GM23338 (cell line): Measurements from ENCODE around the gene CFAP74. TPM values are rescaled to one million over a fixed set of nuclear protein-coding genes. Genes with fewer than 3 reads are reported as not detected.

Experiments
- ATAC-seq: fragments of 200-7000 bp; cut with Tn5 transposase; 3 replicates; pipeline ENCODE4 v1.9.1; 2020
- DNase-seq: peaks from one replicate; pipeline ENCODE4 v3.0.0-alpha.2; 2015; ENCODE audit warnings: low spot score
- H2AFZ ChIP-seq: fragments of 200-600 bp; sonication (generic); 2 replicates; pipeline ENCODE4 v1.8.0; 2016; ENCODE audit warnings: antibody characterized with exemption, mild to moderate bottlenecking, moderate library complexity
- H3F3A ChIP-seq: fragments of 200-600 bp; sonication (generic); replicated peaks from 2 replicates; pipeline ENCODE4 v1.8.0; 2017; ENCODE audit warnings: antibody characterized with exemption, mixed run types, low read depth
- H3K27ac ChIP-seq: fragments of 200-600 bp; sonication (generic); 2 replicates; pipeline ENCODE4 v1.6.1; 2016; ENCODE audit warnings: low read depth
- H3K27me3 ChIP-seq: fragments of 200-600 bp; sonication (generic); 2 replicates; pipeline ENCODE4 v1.8.0; 2016; ENCODE audit warnings: mild to moderate bottlenecking, mixed run types, moderate library complexity; ENCODE audit not compliant: insufficient read depth
- H3K36me3 ChIP-seq: fragments of 200-600 bp; sonication (generic); 2 replicates; pipeline ENCODE4 v1.8.0; 2016; ENCODE audit warnings: mild to moderate bottlenecking; ENCODE audit not compliant: insufficient read depth
- H3K4me1 ChIP-seq: fragments of 200-600 bp; sonication (generic); 2 replicates; pipeline ENCODE4 v1.8.0; 2016; ENCODE audit warnings: mild to moderate bottlenecking, moderate library complexity; ENCODE audit not compliant: insufficient read depth
- H3K4me2 ChIP-seq: fragments of 200-600 bp; sonication (generic); 2 replicates; pipeline ENCODE4 v1.7.1; 2017; ENCODE audit warnings: mixed run types
- H3K4me3 ChIP-seq: fragments of 200-600 bp; sonication (generic); 2 replicates; pipeline ENCODE4 v1.6.1; 2016; ENCODE audit warnings: mixed run types
- H3K79me2 ChIP-seq: fragments of 200-600 bp; sonication (generic); replicated peaks from 2 replicates; pipeline ENCODE4 v1.8.0; 2017; ENCODE audit warnings: mild to moderate bottlenecking; ENCODE audit not compliant: insufficient read depth
- H3K9me2 ChIP-seq: fragments of 200-600 bp; sonication (generic); 2 replicates; pipeline ENCODE4 v1.8.0; 2017; ENCODE audit not compliant: insufficient read depth
- H4K20me1 ChIP-seq: fragments of 200-600 bp; sonication (generic); replicated peaks from 2 replicates; pipeline ENCODE4 v1.8.0; 2017; ENCODE audit warnings: mild to moderate bottlenecking; ENCODE audit not compliant: insufficient read depth
- H3K27ac Mint-ChIP-seq: 2 replicates; pipeline ENCODE4 v1.8.0; 2020; ENCODE audit warnings: inconsistent platforms, mild to moderate bottlenecking, moderate library complexity, mixed read lengths
- H3K27me3 Mint-ChIP-seq: 3 replicates; pipeline ENCODE4 v1.8.0; 2022; ENCODE audit warnings: low read depth, mild to moderate bottlenecking, moderate library complexity, mixed read lengths, inconsistent platforms; ENCODE audit not compliant: insufficient read depth, poor library complexity
- H3K36me3 Mint-ChIP-seq: 3 replicates; pipeline ENCODE4 v1.8.0; 2021; ENCODE audit warnings: low read depth, mild to moderate bottlenecking, inconsistent platforms, moderate library complexity, mixed read lengths
- H3K4me1 Mint-ChIP-seq: 3 replicates; pipeline ENCODE4 v1.8.0; 2020; ENCODE audit warnings: mild to moderate bottlenecking, inconsistent platforms, mixed read lengths
- H3K4me3 Mint-ChIP-seq: 3 replicates; pipeline ENCODE4 v1.8.0; 2021; ENCODE audit warnings: moderate library complexity, mild to moderate bottlenecking, inconsistent platforms, mixed read lengths
- H3K9me3 Mint-ChIP-seq: 3 replicates; pipeline ENCODE4 v1.8.0; 2020; ENCODE audit warnings: moderate library complexity, mild to moderate bottlenecking, inconsistent platforms, mixed read lengths
- EZH2 ChIP-seq: fragments of 200-600 bp; sonication (generic); IDR thresholded peaks from one replicate; pipeline ENCODE4 v1.8.0; 2017; ENCODE audit warnings: antibody characterized with exemption, mild to moderate bottlenecking, low read depth; ENCODE audit not compliant: unreplicated experiment
- EZH2phosphoT487 ChIP-seq: fragments of 200-600 bp; sonication (generic); IDR thresholded peaks from one replicate; pipeline ENCODE4 v1.8.1; 2018; ENCODE audit warnings: antibody characterized with exemption; ENCODE audit not compliant: unreplicated experiment
- JUNB ChIP-seq: IDR thresholded peaks from one replicate; pipeline ENCODE4 v1.6.1; 2016; ENCODE audit warnings: antibody characterized with exemption; ENCODE audit not compliant: unreplicated experiment
- NANOG ChIP-seq: IDR thresholded peaks from 2 replicates; pipeline ENCODE4 v1.6.1; 2016; ENCODE audit warnings: antibody characterized with exemption, borderline replicate concordance
- POLR2AphosphoS5 ChIP-seq: IDR thresholded peaks from 2 replicates; pipeline ENCODE4 v1.6.1; 2016; ENCODE audit warnings: antibody characterized with exemption, low read depth
- REST ChIP-seq: IDR thresholded peaks from one replicate; pipeline ENCODE4 v1.6.1; 2018; ENCODE audit warnings: antibody characterized with exemption; ENCODE audit not compliant: unreplicated experiment
- STAT1 ChIP-seq: IDR thresholded peaks from one replicate; pipeline ENCODE4 v1.6.1; 2016; ENCODE audit warnings: antibody characterized with exemption; ENCODE audit not compliant: unreplicated experiment
- polyA plus RNA-seq: library from polyadenylated mRNA; unstranded; fragments of >200 nt; fragmentation: Nextera tagmentation; extraction: Ambion mirVana; gene quantifications from 2 replicates; pipeline ENCODE4 v1.2.1, GENCODE V29; 2016
- total RNA-seq: library from RNA; depleted of rRNA; stranded (reverse); fragments of >200 nt; shearing (Covaris generic); gene quantifications from 2 replicates; pipeline ENCODE4 v1.2.3, GENCODE V29; 2014

Gene CFAP74
- total and polyA plus RNA-seq, 2 experiments from 2014 or later: 0.21 TPM; not detected in 1

- no peak for TF ChIP-seq REST
- TF ChIP-seq EZH2: no peak
- no peak for TF ChIP-seq STAT1
Measured at GRCh38 chr1:1969953-1970716, 33.5 kb downstream of the CFAP74 start (continued).

- no peaks in the 10 kb centered on the region for H3K27me3 ChIP-seq
- H3K9me3 Mint-ChIP-seq: peaks cover 15% of the 10 kb centered on the region
- no peak overlapping the region for H3K4me3 Mint-ChIP-seq
- ATAC-seq: no peak
- no peak overlapping the region for H3K4me2 ChIP-seq
- H3K9me2 ChIP-seq: no peaks in the 10 kb centered on the region
- H3K36me3 ChIP-seq: no peaks in the 10 kb centered on the region
- H3K79me2 ChIP-seq: no peaks in the 10 kb centered on the region
- H3K4me1 ChIP-seq: no peaks in the 10 kb centered on the region
- no peak overlapping the region for H3K27ac Mint-ChIP-seq
- H4K20me1 ChIP-seq: no peaks in the 10 kb centered on the region
- TF ChIP-seq JUNB (no peak), EZH2phosphoT487 (no peak), NANOG (no peak)
- H3K27ac ChIP-seq: no peak overlapping the region
- no peak overlapping the region for H2AFZ ChIP-seq
- H3K4me1 Mint-ChIP-seq: peaks cover 4% of the 10 kb centered on the region; the same call in 1 of the 3 replicates
- peaks cover 16% of the 10 kb centered on the region for H3K27me3 Mint-ChIP-seq
- peaks cover 8% of the 10 kb centered on the region for H3F3A ChIP-seq
- H3K36me3 Mint-ChIP-seq: no peaks in the 10 kb centered on the region; the same call in 2 of the 3 replicates
- DNase-seq: no peak
- H3K4me3 ChIP-seq: no peak overlapping the region
Measured at GRCh38 chr1:1969505-1969900, 34.1 kb downstream of the CFAP74 start.

GRCh38 chr1:1968767-1969504, 34.6 kb downstream of the CFAP74 start:
- H3F3A ChIP-seq: peaks cover 8% of the 10 kb centered on the region
- no peaks in the 10 kb centered on the region for H3K79me2 ChIP-seq
- H3K4me3 ChIP-seq: no peak overlapping the region
- Mint-ChIP-seq H3K27ac (no peak overlapping the region), H3K4me1 (peaks cover 4% of the 10 kb centered on the region; the same call in 1 of the 3 replicates), H3K9me3 (peaks cover 15% of the 10 kb centered on the region), H3K36me3 (no peaks in the 10 kb centered on the region; the same call in 2 of the 3 replicates), H3K4me3 (no peak overlapping the region), H3K27me3 (peaks cover 16% of the 10 kb centered on the region)
- no peaks in the 10 kb centered on the region for H4K20me1 ChIP-seq
- no peaks in the 10 kb centered on the region for H3K36me3 ChIP-seq
- no peak for DNase-seq
- H3K9me2 ChIP-seq: no peaks in the 10 kb centered on the region
- H3K27me3 ChIP-seq: no peaks in the 10 kb centered on the region
- TF ChIP-seq NANOG (no peak), POLR2AphosphoS5 (no peak)
- no peak for ATAC-seq
- H2AFZ ChIP-seq: no peak overlapping the region
- no peak overlapping the region for H3K27ac ChIP-seq
- no peak overlapping the region for H3K4me2 ChIP-seq
- no peaks in the 10 kb centered on the region for H3K4me1 ChIP-seq
